Measurements from ENCODE around the gene TRPC4.
A peak's percentile ranks its signal among the peaks of the same experiment; 100 is the strongest.

Gene TRPC4

DNA sequence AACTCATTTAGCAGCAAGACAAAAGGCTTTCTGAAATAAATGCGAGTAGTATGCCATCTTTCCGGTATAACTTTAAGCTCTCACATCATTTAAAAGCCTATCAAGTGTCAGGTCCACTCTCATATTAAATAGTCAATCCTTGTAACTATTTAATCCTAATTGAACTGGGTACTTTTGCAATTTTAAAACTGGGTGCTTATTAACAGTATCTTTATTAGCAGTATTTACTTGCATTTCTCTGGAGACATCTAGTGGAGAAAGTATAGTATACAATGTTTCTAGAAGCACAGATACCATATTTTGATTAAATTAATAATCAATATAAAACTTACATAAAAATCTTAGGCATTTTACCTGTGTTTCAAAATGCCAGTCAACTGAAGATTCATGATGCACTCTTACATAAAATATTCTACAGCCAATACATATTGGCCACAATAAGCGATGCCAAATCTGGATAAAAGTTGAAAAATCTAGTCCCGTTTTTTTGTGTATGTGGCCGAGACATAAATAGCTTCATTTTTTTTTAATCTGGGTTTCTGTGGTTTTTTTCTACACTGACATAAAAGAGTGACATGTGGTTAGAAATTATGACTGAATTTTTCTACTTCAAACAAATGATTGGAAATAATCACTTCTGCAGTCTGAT, 266.7 kb downstream of the TRPC4 start:
- Histone ChIP-seq H3K4me1 (ENCODE audit: low read length) (no peaks in the 10 kb centered on the region), H3K9me3 (ENCODE audit: insufficient read depth, low read length) (no peaks in the 10 kb centered on the region), H4K20me1 (ENCODE audit: insufficient read depth, low read length) (no peaks in the 10 kb centered on the region), H3K4me2 (ENCODE audit: low read length) (no peak overlapping the region), H3K79me2 (ENCODE audit: low read length) (no peaks in the 10 kb centered on the region), H2AFZ (ENCODE audit: low read depth, low read length) (no peak overlapping the region), H3K27me3 (ENCODE audit: low read depth, low read length) (peaks cover 30% of the 10 kb centered on the region), H3K4me3 (ENCODE audit: low read length) (no peak overlapping the region), H3K36me3 (replicated peaks; ENCODE audit: low read depth, low read length) (no peaks in the 10 kb centered on the region), H3K9ac (ENCODE audit: low read length) (no peak overlapping the region), H3K27ac (ENCODE audit: low read length) (no peak overlapping the region)
- TF ChIP-seq, protein P1, sequence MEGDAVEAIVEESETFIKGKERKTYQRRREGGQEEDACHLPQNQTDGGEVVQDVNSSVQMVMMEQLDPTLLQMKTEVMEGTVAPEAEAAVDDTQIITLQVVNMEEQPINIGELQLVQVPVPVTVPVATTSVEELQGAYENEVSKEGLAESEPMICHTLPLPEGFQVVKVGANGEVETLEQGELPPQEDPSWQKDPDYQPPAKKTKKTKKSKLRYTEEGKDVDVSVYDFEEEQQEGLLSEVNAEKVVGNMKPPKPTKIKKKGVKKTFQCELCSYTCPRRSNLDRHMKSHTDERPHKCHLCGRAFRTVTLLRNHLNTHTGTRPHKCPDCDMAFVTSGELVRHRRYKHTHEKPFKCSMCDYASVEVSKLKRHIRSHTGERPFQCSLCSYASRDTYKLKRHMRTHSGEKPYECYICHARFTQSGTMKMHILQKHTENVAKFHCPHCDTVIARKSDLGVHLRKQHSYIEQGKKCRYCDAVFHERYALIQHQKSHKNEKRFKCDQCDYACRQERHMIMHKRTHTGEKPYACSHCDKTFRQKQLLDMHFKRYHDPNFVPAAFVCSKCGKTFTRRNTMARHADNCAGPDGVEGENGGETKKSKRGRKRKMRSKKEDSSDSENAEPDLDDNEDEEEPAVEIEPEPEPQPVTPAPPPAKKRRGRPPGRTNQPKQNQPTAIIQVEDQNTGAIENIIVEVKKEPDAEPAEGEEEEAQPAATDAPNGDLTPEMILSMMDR (IDR thresholded peaks at IDR 0.05; ENCODE audit: low read depth, low read length), result peak; percentile 62
- no peak for TF ChIP-seq EZH2phosphoT487 (IDR thresholded peaks at IDR 0.05; ENCODE audit: low read depth)

DNA sequence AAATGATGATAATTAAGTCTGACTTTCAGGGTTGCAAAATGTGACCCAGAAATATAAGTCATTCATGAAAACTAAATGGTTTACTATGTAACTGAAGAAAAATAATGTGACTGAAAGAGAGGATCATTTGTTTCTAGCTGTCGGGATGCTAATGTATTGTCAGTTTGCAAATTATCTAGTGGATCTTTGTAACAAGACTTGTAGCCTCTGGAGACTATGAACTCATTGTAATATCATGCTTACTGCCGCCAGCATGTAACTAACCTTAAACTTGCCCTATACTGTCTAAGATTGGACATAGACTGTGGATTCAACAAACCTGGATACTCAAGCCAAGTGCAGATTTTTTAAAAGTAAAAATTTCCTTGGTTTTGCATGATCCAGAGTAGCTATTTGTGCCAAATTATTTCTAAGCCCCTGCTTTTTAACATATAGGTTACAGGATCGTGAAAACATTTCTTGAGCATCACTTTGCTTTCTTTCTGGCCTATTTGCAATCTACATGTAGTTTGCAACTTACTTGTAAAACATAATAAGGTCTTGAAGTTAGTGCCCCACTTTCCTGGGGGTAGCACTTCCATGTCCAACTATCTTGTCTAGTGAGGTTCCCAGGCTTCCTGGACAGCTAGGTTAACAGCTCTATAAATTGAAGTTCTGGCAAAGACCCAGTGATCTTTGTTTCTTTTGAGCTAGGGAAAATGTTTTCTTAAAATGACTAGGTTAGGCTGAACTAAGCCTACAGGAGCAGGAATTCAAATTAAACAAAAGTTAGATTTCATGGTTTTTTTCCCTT, 267.7 kb downstream of the TRPC4 start:
- no peaks in the 10 kb centered on the region for H3K79me2 ChIP-seq (ENCODE audit: low read length)
- no peak overlapping the region for H3K27ac ChIP-seq (ENCODE audit: low read length)
- no peak overlapping the region for H3K4me3 ChIP-seq (ENCODE audit: low read length)
- no peak overlapping the region for H3K4me2 ChIP-seq (ENCODE audit: low read length)
- peaks cover 30% of the 10 kb centered on the region for H3K27me3 ChIP-seq (ENCODE audit: low read depth, low read length)
- H4K20me1 ChIP-seq (ENCODE audit: insufficient read depth, low read length), result no peaks in the 10 kb centered on the region
- TF ChIP-seq EZH2phosphoT487 (IDR thresholded peaks at IDR 0.05; ENCODE audit: low read depth), result no peak
- TF ChIP-seq, protein P1 (IDR thresholded peaks at IDR 0.05; ENCODE audit: low read depth, low read length), result no peak
- no peaks in the 10 kb centered on the region for H3K9me3 ChIP-seq (ENCODE audit: insufficient read depth, low read length)
- no peak overlapping the region for H3K9ac ChIP-seq (ENCODE audit: low read length)
- no peaks in the 10 kb centered on the region for H3K4me1 ChIP-seq (ENCODE audit: low read length)
- no peaks in the 10 kb centered on the region for H3K36me3 ChIP-seq (replicated peaks; ENCODE audit: low read depth, low read length)
- no peak overlapping the region for H2AFZ ChIP-seq (ENCODE audit: low read depth, low read length)

DNA sequence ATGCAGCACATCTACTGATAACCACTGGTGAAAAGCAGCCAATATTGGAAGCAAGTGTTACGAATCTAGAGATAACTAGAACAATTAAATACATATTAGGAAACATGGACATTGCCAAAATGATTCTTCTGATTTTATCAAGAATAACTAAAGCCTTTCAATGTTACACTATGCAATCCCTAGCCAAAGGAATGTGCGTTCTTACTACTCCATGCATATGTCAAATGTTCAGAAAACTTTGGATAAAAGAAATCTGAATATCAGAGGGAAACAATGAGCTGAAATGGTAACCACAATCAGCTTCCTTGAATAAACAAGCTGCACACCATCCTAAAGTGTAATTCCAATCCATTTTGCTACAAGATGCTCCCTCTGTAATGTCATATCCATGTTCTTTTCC, 270.1 kb downstream of the TRPC4 start:
- no peak overlapping the region for H3K4me3 ChIP-seq (ENCODE audit: low read length)
- H3K4me1 ChIP-seq (ENCODE audit: low read length), result no peaks in the 10 kb centered on the region
- H2AFZ ChIP-seq (ENCODE audit: low read depth, low read length), result no peak overlapping the region
- H3K27me3 ChIP-seq (ENCODE audit: low read depth, low read length), result peaks cover 30% of the 10 kb centered on the region
- H3K9ac ChIP-seq (ENCODE audit: low read length), result no peak overlapping the region
- no peaks in the 10 kb centered on the region for H3K36me3 ChIP-seq (replicated peaks; ENCODE audit: low read depth, low read length)
- H3K9me3 ChIP-seq (ENCODE audit: insufficient read depth, low read length), result no peaks in the 10 kb centered on the region
- H3K4me2 ChIP-seq (ENCODE audit: low read length), result no peak overlapping the region
- no peaks in the 10 kb centered on the region for H4K20me1 ChIP-seq (ENCODE audit: insufficient read depth, low read length)
- no peaks in the 10 kb centered on the region for H3K79me2 ChIP-seq (ENCODE audit: low read length)
- TF ChIP-seq, protein P1 (IDR thresholded peaks at IDR 0.05; ENCODE audit: low read depth, low read length), result no peak
- no peak for TF ChIP-seq EZH2phosphoT487 (IDR thresholded peaks at IDR 0.05; ENCODE audit: low read depth)
- H3K27ac ChIP-seq (ENCODE audit: low read length), result no peak overlapping the region

DNA sequence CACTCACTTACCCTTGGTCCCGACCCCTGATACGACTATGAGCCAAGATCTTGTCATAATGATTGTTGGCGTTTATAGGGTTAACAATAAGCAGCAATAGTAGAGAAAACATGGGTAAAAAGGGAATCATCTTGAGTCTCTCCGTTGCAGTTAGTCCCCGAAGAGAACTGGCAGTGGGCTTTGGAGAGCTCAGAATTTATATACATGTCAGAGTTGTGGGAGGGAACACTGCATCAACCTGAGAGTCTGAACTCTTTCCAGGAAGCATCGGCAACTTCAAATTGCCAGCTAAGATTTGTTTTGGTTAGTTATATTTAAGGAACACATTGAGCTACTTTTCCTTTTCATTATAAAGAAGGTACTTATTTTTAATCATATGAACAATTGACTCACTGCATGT, 271.0 kb downstream of the TRPC4 start, which contains the start of gene POSTN:
Gene POSTN, minus strand, starts transcription at position 172 of the 400 bp plus-strand sequence. Its CDS starts 42 bp downstream, at position 130.
- no peak within 1 kb of the TSS for H2AFZ ChIP-seq (ENCODE audit: low read depth, low read length)
- TF ChIP-seq, protein P1 (IDR thresholded peaks at IDR 0.05; ENCODE audit: low read depth, low read length), result no peak
- no peak for TF ChIP-seq EZH2phosphoT487 (IDR thresholded peaks at IDR 0.05; ENCODE audit: low read depth)
- H3K4me1 ChIP-seq (ENCODE audit: low read length), result no peaks in the 10 kb centered on the region
- no peaks in the 10 kb centered on the region for H4K20me1 ChIP-seq (ENCODE audit: insufficient read depth, low read length)
- H3K27ac ChIP-seq (ENCODE audit: low read length), result no peak within 1 kb of the TSS
- H3K4me2 ChIP-seq (ENCODE audit: low read length), result no peak within 1 kb of the TSS
- H3K36me3 ChIP-seq (replicated peaks; ENCODE audit: low read depth, low read length), result no peaks in the 10 kb centered on the region
- H3K9ac ChIP-seq (ENCODE audit: low read length), result no peak within 1 kb of the TSS
- peaks cover 23% of the 10 kb centered on the region for H3K27me3 ChIP-seq (ENCODE audit: low read depth, low read length)
- no peaks in the 10 kb centered on the region for H3K79me2 ChIP-seq (ENCODE audit: low read length)
- H3K9me3 ChIP-seq (ENCODE audit: insufficient read depth, low read length), result no peaks in the 10 kb centered on the region
- H3K4me3 ChIP-seq (ENCODE audit: low read length), result no peak within 1 kb of the TSS

Measured in OCI-LY3 (cell line).